ENCODE results near the gene HHATL. TPM values are rescaled to one million over a fixed set of nuclear protein-coding genes. Genes with fewer than 3 reads are reported as not detected.

HHATL gene
- total RNA-seq, 1 donor from 2014 or later, result not detected

- Mint-ChIP-seq H3K4me1 (ENCODE audit: unreplicated experiment) (no peaks in the 10 kb centered on the region), H3K9me3 (ENCODE audit: unreplicated experiment) (no peaks in the 10 kb centered on the region), H3K27ac (ENCODE audit: unreplicated experiment) (no peak overlapping the region), H3K36me3 (ENCODE audit: unreplicated experiment) (no peaks in the 10 kb centered on the region), H3K27me3 (ENCODE audit: unreplicated experiment) (peaks cover 23% of the 10 kb centered on the region), H3K4me3 (ENCODE audit: unreplicated experiment) (no peak overlapping the region)
- DNase-seq (ENCODE audit: extremely low spot score, unreplicated experiment), result peak; percentile 63
- no peak for TF ChIP-seq CTCF (IDR thresholded peaks at IDR 0.05)
Measured at GRCh38 chr3:42712344-42712648, 9.7 kb upstream of the HHATL start.

GRCh38 chr3:42711491-42712343 is 9.1 kb upstream of the HHATL start:
- no peak overlapping the region for H3K4me3 Mint-ChIP-seq (ENCODE audit: unreplicated experiment)
- no peaks in the 10 kb centered on the region for H3K4me1 Mint-ChIP-seq (ENCODE audit: unreplicated experiment)
- peak; percentile 72 for DNase-seq (ENCODE audit: extremely low spot score, unreplicated experiment)
- H3K27ac Mint-ChIP-seq (ENCODE audit: unreplicated experiment), result no peak overlapping the region
- no peaks in the 10 kb centered on the region for H3K9me3 Mint-ChIP-seq (ENCODE audit: unreplicated experiment)
- peak; percentile 17 for TF ChIP-seq CTCF (IDR thresholded peaks at IDR 0.05)
- peaks cover 23% of the 10 kb centered on the region for H3K27me3 Mint-ChIP-seq (ENCODE audit: unreplicated experiment)
- no peaks in the 10 kb centered on the region for H3K36me3 Mint-ChIP-seq (ENCODE audit: unreplicated experiment)

GRCh38 chr3:42710323-42711021 is 7.9 kb upstream of the HHATL start:
- H3K27me3 Mint-ChIP-seq (ENCODE audit: unreplicated experiment), result peaks cover 24% of the 10 kb centered on the region
- peak; percentile 48 for DNase-seq (ENCODE audit: extremely low spot score, unreplicated experiment)
- H3K4me1 Mint-ChIP-seq (ENCODE audit: unreplicated experiment), result no peaks in the 10 kb centered on the region
- TF ChIP-seq CTCF (IDR thresholded peaks at IDR 0.05), result no peak
- H3K4me3 Mint-ChIP-seq (ENCODE audit: unreplicated experiment), result no peak overlapping the region
- H3K9me3 Mint-ChIP-seq (ENCODE audit: unreplicated experiment), result no peaks in the 10 kb centered on the region
- H3K36me3 Mint-ChIP-seq (ENCODE audit: unreplicated experiment), result no peaks in the 10 kb centered on the region
- H3K27ac Mint-ChIP-seq (ENCODE audit: unreplicated experiment), result no peak overlapping the region

DNA sequence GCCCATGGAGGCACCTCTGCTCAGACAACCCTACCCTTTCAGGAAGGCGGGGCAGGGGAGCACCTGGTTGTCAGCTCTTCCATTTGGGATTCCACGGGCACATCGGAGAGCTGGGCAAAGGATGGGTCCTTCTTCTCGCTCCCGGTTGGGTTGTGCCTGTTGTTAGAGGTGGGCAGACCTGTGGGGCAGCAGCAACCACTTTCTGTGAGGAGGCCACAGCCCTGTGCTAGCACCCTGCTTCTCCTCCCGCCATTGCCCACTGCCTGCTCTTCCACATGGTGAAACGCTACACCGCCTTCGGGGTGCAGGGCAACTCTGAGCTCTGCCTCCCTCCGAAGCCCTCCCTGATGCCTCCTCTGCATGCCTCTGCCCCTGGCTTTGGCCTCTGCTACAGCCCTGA is 7.0 kb upstream of the HHATL start:
- H3K4me3 Mint-ChIP-seq (ENCODE audit: unreplicated experiment), result no peak overlapping the region
- DNase-seq (ENCODE audit: extremely low spot score, unreplicated experiment), result peak; percentile 70
- no peaks in the 10 kb centered on the region for H3K4me1 Mint-ChIP-seq (ENCODE audit: unreplicated experiment)
- no peak for TF ChIP-seq CTCF (IDR thresholded peaks at IDR 0.05)
- H3K27ac Mint-ChIP-seq (ENCODE audit: unreplicated experiment), result no peak overlapping the region
- no peaks in the 10 kb centered on the region for H3K36me3 Mint-ChIP-seq (ENCODE audit: unreplicated experiment)
- peaks cover 24% of the 10 kb centered on the region for H3K27me3 Mint-ChIP-seq (ENCODE audit: unreplicated experiment)
- H3K9me3 Mint-ChIP-seq (ENCODE audit: unreplicated experiment), result no peaks in the 10 kb centered on the region

GRCh38 chr3:42708611-42709151 is 6.1 kb upstream of the HHATL start:
- Mint-ChIP-seq H3K27me3 (ENCODE audit: unreplicated experiment) (peaks cover 15% of the 10 kb centered on the region), H3K27ac (ENCODE audit: unreplicated experiment) (no peak overlapping the region), H3K4me1 (ENCODE audit: unreplicated experiment) (no peaks in the 10 kb centered on the region), H3K9me3 (ENCODE audit: unreplicated experiment) (no peaks in the 10 kb centered on the region), H3K36me3 (ENCODE audit: unreplicated experiment) (no peaks in the 10 kb centered on the region), H3K4me3 (ENCODE audit: unreplicated experiment) (no peak overlapping the region)
- DNase-seq (ENCODE audit: extremely low spot score, unreplicated experiment), result peak; percentile 77
- TF ChIP-seq CTCF (IDR thresholded peaks at IDR 0.05), result no peak

Measured in osteocyte (in vitro differentiated cells).